GM18511 (cell line): ENCODE results near the gene ASB6.
"Not testable (repeated sequence)": the region's sequence is repeated elsewhere in the genome, so short reads cannot be mapped to it uniquely, and the experiment has no call there.

Experiments used
- ATAC-seq: cut with Tn5 transposase; IDR thresholded peaks from one replicate; pipeline ENCODE4 v1.9.1; 2021; ENCODE audit warnings: mild to moderate bottlenecking, moderate library complexity; ENCODE audit not compliant: unreplicated experiment

Gene ASB6

DNA sequence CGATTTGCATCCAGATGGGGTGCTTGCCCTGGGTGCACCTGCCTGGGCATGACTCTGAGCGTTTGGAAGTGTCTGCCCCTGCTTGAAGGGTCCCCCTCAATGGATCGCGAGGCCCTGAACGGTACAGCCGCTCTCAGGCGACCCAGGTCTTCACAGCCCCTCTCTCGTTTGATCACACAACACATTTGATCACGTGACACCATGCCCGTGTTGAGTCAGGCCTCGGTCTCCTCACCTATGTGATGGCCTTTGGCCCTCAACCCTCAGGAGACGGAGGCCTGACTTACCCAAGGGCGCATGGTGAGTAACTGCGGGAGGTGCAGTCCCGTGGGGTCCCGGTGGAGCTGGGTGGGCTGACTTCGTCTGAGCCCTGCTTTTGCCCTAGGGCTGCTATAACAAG is 3.0 kb upstream of the ASB6 start:
- ATAC-seq: no peak

GRCh38 chr9:129644365-129644764 is 2.4 kb upstream of the ASB6 start:
- no peak for ATAC-seq

DNA sequence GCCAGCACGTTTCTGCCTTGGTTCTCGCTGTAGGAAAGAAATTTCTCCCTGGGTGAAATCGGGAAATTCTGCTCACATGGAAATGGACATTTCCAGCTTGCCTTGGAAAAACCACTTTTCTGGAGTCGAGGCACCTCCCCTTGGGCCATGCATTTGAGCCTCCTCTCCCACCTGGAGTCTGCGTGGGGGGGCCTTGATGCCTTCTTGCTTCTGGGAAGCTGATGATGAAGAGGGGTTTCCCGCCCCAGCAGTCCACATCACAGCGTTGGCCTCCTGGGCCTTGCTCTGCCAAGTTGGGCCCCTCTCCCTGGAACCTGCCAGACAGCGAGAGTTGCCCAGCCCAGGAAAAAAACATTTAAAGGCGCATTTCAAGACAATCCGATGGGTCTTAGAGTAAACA is 1.8 kb upstream of the ASB6 start:
- no peak for ATAC-seq

DNA sequence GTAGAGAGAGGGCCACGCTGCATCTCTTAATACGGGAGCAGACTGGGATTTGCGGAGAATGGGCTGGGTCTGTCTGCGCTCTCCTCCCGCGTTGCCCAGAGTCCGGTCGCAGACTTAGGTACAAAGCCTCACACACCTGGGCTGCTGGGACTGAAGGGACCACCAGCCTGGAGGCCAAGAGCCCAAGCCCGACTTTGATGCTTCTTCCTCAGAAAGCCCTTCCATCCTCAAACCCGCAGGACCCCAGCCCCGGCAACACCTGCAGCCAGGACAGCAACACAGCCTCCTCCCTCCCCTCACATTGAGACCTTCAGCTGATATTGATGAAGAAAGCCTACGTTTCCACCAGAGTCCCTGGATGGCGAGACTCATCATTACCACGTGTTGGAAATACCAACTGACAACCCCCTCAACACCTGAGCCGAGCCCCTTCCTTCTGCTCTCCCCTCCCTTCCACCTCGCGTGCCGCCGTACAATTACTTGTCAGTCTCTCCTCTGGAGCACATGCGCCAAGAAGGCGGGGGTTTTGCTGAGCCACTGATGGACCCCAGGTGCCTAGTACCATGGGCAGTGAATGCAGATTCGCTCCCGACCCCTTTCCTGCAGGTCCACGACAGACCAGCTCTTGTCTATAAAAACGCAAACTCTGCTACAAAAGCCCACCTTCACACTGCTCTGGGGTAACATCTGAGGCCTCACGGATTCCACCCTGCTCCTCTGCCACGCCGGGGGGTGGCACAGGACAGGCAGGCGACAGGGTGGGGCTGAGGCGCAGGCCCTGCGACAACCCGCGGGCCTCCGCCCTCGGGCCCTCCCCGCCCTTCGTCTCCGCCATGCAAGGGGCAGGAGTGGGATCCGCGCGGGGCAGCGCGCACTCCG is 841 bp downstream of the ASB6 start:
- ATAC-seq: no peak

DNA sequence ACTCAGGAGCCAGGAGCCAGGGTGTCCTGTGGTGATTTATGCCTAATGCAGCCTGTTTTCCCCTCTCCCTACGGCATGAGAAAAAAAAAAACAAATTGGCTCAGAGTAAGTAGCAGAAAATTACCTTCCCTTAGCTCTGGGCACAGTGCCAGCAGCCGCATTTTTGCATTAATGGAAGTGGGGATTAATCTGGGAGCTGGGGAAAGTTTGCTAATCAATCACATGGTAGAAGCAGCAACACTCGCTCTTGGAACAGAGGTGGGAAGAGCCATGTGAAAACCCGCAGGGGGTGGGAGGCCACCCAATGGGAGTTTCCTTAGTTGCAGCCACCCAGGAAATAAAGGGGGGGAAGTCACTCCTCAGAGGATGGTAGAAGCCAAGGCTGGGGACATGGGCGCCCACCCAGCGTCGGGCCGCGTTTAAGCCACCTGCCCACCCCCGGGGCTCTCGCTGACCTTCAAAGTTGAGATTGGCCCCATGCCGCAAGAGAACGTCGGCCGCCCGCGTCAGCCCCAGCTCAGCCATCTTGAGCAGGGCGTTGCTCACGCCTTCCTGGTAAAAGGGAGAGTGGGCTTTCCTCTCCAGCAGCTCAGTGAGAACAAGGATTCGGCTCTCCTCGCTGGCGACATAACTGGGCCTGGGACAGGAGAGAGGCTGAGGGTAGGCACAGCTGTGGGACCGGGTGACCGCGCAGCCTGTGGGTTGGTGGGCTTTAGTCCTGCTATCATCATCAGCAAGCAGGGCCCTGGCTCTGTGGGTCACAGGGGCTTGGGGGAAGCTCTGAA is 1.7 kb downstream of the ASB6 start:
- no peak for ATAC-seq

DNA sequence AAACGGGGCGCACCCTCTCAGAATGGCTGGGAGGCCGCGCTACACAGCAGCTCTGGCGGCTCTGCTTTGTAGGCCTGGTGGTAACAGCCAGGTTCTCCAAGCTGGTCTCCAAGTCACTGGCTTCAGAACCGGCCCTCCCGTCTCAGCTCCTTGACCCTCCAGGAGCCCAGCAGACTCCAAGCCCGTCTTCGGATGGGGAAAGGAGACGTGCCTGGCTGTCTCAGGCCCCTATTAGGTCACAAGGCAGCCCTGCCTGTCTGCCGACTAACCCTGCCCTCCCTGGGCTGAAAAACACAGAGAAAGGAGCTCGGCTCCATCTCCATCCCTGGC is 2.2 kb downstream of the ASB6 start:
- ATAC-seq: no peak

DNA sequence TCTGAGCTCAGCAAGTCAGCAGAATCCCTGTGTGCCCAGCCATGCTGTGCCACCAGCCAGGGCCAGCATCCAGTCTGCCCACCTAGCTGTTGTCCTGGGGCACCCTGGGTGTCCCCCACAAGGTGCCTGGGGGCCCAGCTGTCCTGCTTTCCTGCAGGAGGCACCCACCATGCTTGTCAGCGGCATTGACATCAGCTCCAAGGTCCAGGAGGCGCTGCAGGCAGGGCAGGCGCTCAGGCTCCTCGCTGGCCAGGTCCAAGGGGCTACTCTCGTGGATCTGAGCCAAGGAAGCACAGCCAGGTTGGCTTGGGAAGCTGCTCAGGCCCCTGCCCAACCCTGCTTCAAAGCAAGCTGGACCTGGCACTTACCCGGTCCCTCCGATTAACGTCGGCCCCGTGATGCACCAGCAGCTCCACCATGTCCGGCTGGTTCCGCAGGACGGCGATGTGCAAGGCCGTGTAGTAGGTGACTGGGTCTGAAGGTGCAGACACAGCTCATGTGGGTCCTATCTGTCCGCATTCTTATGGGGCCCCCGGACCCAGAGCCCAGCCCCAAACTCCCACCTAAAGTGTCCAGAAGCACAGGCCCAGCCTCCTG is 2.8 kb downstream of the ASB6 start:
- no peak for ATAC-seq

DNA sequence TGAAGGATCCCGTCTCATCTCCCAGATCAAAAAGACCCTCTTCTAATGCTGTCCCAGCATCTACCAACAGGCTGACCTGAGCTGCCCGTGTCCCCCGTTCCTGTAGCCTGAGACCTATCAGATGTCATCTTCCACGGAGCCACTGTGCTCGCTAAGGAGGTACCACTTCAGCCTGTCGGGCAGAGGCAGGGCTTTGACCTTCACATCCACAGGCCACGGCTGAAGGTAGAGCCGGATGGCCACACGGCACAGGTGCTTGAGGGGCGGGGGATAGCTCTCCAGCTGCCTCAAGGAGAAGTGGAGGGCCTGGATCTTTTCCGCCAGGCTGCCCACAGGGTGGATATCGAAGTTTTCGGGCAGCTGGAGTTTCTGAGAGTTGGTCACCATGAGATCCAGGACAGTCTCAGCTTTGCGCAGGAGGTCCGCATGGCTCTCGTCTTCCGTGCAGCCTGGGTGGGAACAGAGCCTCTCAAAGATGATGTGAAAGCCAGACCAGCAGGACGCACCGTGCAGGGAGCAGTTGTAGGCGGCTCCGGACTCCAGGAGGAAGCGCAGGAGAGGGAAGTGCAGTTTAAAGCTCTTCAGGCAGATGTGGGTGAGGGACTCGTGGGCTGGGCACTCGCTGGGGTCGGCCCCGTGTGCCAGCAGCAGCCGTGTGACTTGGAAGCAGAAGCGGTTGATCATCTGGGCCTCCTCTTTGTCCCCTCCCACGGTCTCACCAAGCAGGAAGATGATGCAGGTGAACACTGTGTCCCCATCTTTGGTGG is 4.1 kb downstream of the ASB6 start:
- no peak for ATAC-seq

- ATAC-seq: no peak
These were observed 4.8 kb downstream of the ASB6 start for GRCh38 chr9:129637102-129637501.

DNA sequence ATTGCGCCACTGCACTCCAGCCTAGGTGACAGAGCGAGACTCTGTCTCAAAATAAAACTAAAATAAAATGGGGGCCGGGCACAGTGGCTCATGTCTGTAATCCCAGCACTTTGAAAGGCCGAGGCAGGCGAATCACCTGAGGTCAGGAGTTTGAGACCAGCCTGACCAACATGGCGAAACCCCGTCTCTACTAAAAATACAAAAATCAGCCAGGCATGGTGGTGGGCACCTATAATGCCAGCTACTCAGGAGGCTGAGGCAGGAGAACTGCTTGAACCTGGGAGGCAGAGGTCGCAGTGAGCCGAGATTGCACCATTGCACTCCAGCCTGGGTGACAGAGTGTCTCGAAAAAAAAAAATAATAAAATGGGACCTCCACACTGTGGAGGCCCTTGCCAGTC is 5.6 kb downstream of the ASB6 start:
- not testable (repeated sequence) for ATAC-seq

GRCh38 chr9:129635099-129636065 is 6.6 kb downstream of the ASB6 start:
- no peak for ATAC-seq

DNA sequence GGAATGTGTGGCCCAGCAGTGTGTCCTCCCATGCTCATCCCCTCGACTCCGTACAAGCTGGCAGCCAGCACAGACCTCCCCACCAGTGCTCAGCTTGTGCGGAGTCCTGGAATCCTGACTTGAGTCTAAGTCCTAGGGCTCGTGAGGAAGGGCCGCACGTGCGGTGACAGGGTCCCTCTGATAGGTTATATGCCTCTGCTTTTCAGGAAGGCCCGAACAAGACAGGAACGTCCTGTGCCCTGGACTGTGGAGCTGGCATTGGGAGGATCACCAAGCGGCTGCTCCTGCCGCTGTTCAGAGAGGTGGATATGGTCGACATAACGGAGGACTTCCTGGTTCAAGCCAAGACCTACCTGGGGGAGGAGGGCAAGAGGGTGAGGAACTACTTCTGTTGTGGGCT is 8.1 kb downstream of the ASB6 start:
- ATAC-seq: no peak

- ATAC-seq: no peak
These were observed 8.7 kb downstream of the ASB6 start for GRCh38 chr9:129633207-129633606.

DNA sequence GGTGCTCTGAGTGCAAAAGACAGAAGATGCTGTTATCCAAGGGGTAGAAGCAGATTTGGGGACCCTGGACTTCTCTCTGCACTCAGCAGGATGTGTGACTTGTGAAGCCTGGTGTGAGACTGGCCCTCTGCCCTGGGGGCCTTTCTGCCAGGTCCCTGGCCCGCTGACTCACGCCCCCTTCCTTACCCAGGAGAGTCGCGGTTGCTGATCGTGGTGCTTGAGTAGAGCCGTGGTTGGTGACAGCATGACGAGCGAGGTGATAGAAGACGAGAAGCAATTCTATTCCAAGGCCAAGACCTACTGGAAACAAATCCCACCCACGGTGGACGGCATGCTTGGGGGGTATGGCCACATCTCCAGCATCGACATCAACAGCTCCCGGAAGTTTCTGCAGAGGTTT is 9.5 kb downstream of the ASB6 start:
- ATAC-seq: no peak

DNA sequence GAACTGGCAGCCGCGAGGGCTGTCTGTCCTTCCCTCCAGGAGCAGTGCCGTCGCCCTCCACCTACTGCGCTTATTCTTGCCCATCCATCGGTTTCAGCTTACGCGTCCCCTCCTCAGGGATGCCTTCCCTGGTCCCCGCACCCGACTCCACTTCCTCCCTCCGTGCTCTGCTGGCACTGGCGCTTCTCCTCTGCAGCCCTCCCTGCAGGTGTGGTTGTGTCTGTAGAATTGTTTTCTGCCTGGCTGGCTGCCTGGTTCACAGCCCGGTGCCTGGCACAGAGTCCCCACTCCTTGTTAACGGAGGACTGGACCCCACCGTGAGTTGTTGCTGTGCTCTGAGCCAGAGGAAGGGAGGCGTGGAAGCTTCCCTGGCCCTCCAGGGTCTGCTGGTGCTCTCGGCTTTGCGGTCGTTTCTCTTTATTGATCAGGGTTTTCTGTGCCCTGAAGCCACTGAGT is 10.2 kb downstream of the ASB6 start:
- ATAC-seq: no peak

GRCh38 chr9:129630967-129631673 is 10.8 kb downstream of the ASB6 start:
- no peak for ATAC-seq

DNA sequence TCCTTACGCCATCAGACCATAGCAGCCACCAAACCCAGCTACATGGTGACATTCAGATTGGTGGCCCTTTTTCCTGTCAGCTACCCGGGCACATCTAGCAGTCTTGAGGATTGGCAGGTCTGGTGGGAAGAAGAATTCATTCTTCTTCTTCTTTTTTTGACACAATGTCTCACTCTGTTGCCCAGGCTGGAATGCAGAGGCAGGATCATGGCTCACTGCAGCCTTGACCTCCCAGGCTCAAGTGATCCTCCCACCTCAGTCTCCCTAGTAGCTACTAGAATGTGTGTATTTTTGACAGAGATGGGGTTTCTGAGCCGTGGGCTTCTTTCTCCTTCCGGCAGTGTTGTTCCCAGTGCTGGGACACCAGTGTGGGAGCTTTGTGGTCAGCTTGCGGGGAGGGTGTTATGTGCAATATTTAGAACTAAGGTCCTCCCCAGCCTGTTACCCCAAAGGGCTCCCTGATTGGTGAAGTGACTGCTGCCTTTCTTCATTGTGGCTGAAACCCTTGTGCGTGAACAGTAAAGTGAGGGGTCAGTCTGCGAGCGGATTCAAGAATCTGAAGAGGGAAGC is 12.6 kb downstream of the ASB6 start:
- no peak for ATAC-seq

GRCh38 chr9:129628709-129629108 is 13.2 kb downstream of the ASB6 start:
- no peak for ATAC-seq
